ENCODE results near the gene OR6Q1.
"Not testable (repeated sequence)": the region's sequence is repeated elsewhere in the genome, so short reads cannot be mapped to it uniquely, and the experiment has no call there.

OR6Q1 gene, protein sequence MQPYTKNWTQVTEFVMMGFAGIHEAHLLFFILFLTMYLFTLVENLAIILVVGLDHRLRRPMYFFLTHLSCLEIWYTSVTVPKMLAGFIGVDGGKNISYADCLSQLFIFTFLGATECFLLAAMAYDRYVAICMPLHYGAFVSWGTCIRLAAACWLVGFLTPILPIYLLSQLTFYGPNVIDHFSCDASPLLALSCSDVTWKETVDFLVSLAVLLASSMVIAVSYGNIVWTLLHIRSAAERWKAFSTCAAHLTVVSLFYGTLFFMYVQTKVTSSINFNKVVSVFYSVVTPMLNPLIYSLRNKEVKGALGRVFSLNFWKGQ

DNA sequence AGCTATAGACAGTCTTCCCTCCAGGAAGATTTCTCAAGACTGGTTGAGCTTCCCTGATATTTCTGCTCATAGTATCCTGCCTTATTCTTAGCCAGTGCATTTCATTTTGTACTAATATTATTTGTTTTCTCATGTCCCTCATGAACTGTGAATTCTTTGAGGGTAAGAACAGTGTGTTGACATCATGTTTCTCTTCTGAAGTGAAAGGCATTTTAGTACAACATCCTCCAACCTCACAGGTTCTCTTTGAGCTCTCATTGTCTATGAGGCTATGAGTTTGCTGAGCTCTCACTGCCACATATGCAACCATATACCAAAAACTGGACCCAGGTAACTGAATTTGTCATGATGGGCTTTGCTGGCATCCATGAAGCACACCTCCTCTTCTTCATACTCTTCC is at the start of gene OR6Q1:
OR6Q1 (plus strand) TSS at position 301 of the 400 bp plus-strand sequence; CDS start at position 301, 0 bp downstream.
- DNase-seq (ENCODE audit: low read depth in 2 of 2, low spot score in 1 of 2) = no peak

DNA sequence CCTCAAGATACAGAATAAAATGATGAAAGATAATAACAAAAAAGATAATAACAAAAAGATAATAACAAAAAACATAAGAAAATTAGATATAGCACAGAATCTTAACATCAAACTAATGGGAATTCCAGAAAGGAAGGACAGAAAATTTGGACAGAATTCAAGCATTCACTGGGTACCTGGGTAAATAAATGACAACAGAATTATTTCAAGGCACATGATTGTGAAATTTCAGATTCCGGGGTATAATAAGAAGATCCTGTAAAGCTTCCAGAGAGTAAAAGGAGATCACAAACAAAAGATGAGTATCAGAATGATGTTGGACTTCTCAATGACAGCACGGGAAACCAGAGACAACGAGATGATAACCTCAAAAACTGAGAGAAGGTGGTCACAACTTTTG is 49.2 kb upstream of the OR6Q1 start:
- DNase-seq (ENCODE audit: low read depth in 2 of 2, low spot score in 1 of 2) = no peak

DNA sequence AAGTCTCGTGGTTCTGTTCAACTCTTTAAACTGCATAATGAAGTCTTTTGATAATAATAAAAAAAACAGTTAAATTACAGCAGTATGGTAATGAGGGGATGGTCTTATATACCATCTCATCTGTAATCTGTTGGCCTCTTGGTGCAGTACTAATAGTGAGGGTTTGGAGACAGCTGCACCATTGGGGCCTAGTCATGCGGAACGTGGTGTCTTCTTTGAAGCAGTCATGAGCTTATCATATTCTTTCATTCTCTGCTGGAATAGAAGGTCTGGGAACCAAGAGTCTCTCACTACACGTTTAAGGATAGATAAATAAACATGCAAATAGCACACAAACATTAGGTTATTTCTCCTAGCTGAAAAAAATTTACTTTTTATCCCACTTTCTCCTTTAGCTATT is 48.0 kb upstream of the OR6Q1 start:
- DNase-seq (ENCODE audit: low read depth in 2 of 2, low spot score in 1 of 2) = no peak

DNA sequence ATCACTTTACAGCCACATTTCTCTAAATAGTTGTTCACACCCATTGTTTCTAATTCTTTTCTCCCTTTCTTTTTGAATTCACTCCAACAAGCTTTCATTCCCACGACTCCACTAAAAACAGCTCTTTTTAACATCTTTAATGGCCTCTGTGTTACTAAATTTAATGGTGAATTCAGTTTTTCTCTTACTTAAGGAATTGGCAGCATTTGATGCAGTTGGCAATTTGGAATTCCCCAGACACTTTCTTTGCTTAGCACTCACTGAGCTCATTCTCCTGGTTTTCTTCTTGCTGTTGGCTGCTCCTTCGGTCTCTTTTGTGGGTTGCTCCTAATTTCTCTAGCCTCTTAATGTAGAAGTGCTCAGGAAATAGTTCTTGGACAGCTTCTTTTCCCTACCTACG is 47.6 kb upstream of the OR6Q1 start:
- DNase-seq (ENCODE audit: low read depth in 2 of 2, low spot score in 1 of 2) = no peak

DNA sequence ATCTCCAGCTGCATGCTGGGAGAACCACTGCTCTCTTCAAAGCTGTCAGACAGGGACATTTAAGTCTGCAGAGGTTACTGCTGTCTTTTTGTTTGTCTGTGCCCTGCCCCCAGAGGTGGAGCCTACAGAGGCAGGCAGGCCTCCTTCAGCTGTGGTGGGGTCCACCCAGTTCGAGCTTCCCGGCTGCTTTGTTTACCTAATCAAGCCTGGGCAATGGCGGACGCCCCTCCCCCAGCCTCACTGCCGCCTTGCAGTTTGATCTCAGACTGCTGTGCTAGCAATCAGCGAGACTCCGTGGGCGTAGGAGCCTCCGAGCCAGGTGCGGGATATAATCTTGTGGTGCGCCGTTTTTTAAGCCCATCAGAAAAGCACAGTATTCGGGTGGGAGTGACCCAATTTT is 31.2 kb upstream of the OR6Q1 start:
- DNase-seq (ENCODE audit: low read depth in 2 of 2, low spot score in 1 of 2) = not testable (repeated sequence)

DNA sequence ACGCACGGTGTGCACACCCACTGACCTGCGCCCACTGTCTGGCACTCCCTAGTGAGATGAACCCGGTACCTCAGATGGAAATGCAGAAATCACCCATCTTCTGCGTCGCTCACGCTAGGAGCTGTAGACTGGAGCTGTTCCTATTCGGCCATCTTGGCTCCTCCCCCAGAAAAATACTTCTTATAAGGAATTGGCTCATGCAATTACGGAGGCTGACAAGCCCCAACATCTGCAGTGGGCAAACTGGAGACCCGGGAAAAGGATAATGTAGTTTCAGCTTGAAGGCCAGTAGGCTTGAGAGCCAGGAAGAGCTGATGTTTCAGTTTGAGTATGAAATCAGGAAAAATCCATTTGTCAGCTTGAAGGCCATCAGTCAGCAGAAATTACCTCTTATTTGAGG is 30.7 kb upstream of the OR6Q1 start:
- not testable (repeated sequence) for DNase-seq (ENCODE audit: low read depth in 2 of 2, low spot score in 1 of 2)

DNA sequence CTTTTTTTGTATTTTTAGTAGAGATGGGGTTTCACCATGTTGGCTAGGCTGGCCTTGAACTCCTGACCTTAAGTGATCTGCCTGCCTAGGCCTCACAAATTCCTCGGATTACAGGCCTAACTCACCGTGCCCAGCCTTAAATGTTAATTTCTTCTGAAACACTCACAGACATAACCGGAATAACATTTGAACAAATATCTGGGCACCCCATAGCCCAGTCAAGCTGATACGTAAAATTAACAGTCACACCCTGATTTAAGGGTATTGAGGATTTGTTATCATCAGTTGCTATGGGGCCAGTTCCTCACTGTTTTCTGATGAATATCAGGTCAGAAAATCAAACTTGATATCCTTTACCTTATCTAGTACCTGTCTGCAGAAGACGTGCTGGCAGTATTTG is 30.1 kb upstream of the OR6Q1 start:
- no peak for DNase-seq (ENCODE audit: low read depth in 2 of 2, low spot score in 1 of 2)

DNA sequence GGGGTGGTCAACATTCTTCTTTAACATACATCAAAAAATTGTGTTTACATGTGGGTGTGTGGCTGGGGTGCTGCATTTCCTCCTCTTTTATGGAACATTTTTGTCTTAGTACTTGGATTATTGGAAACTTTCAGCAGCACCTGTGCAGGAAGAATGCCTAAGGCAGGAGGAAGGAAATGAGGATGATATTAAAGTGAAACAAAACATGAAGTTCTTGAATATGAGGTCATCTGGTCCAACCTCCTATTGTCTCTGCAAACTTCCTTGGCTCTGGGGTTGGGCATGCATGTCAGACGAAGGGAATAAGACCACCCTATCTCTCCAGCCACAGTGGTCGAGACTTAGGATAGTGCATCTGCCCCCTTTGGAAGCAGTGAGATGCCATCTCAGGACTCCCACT is 27.7 kb upstream of the OR6Q1 start:
- DNase-seq (ENCODE audit: low read depth in 2 of 2, low spot score in 1 of 2) = no peak

DNA sequence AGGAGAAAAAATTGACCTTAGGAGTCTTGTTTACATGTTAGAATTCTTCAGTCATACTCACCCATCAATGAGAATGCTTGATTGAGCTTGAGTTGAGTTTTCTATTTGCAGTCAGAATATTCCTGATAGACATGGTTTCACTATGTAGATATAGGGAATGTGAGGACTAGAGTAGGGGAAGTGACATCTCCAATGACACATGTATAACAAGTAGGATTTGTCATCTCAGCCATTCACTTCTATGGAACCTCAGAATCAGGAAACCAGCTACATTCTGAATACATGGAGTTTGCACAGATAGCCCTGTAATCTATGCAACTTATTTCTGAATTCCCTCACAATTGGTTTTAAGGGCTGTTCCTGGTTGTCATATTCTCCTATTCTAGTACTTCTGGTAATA is 27.2 kb upstream of the OR6Q1 start:
- no peak for DNase-seq (ENCODE audit: low read depth in 2 of 2, low spot score in 1 of 2)

DNA sequence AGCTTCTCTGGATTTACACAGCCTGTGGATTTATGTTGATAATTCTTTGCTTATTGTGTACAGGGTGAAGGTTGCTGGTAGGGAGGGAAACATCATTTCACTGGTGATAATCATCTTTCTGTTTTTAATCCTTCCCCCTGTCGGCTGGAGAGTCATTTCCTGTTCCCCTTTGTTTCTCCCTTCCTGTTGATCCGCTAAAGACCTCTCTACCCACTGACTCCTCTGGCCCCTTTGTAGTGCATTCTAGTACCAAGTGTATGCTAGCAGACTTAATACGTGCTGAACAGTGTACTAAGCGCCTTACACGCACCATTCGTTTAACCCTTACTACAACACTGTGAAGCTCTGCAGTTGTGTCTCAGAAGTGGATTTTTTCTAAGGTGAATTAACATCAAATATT is 26.1 kb upstream of the OR6Q1 start:
- no peak for DNase-seq (ENCODE audit: low read depth in 2 of 2, low spot score in 1 of 2)

DNA sequence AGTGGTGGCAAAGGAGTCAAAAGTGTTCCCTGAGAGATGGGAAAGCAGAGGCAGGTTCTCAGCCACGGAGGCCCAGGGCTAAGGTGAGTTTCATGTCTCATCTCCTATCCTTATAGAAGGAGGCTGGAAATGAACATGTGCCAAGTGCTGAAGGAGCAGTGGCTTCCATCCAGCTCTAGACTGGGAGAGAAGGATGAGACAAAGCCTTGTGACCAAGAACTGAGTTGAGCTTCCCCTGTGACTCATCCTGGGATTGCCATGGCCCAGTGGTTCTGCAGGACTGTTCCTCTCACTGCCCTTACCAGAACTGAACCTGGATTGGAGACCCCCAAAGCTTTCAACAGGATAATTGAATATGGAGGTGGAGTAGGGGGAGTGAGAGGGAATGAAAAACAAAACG is 23.8 kb upstream of the OR6Q1 start:
- DNase-seq (ENCODE audit: low read depth in 2 of 2, low spot score in 1 of 2) = no peak

DNA sequence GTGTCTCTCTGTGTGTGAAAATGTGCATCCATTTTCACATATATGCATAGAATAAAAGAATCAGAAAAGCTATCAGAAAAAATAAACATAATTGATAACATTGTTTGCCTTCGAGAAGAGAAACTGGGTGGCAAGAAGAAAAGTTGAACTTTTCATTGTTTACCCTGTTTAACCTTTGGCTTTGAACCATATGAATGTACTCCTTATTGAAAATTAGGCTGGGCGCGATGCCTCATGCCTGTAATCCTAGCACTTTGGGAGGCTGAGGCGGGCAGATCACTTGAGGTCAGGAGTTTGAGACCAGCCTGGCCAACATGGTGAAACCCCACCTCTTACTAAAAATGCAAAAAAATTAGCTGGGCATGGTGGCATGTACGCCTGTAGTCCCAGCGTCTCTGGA is 19.0 kb upstream of the OR6Q1 start:
- DNase-seq (ENCODE audit: low read depth in 2 of 2, low spot score in 1 of 2) = no peak

DNA sequence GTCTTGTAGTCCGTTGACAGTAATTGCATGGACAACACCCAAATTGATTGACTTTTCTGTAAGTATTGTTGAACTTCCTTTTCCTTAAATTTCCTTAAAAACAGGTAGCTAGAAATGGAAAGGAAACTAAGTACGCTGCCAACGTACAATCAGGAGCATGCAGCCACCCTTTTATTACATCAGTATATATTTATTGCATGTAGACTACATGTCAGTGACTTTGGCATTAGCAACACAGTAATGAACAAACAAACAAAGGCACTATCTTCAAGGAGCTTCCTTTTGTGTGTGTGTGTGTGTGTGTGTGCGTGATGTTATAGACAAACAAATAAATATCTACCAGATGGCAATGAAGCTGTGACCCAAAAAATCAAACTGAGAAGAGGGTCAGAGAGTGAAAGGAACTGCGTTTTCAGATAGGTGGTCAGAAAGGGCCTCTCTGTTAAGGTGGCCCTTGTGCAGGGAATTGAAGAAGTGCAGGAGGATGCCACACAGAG is 7.3 kb upstream of the OR6Q1 start, which contains the start of gene OR9Q1:
OR9Q1 (plus strand) TSS at position 447 of the 497 bp plus-strand sequence. CDS start 155,564 bp downstream, outside the sequence.
- no peak for DNase-seq (ENCODE audit: low read depth in 2 of 2, low spot score in 1 of 2)

DNA sequence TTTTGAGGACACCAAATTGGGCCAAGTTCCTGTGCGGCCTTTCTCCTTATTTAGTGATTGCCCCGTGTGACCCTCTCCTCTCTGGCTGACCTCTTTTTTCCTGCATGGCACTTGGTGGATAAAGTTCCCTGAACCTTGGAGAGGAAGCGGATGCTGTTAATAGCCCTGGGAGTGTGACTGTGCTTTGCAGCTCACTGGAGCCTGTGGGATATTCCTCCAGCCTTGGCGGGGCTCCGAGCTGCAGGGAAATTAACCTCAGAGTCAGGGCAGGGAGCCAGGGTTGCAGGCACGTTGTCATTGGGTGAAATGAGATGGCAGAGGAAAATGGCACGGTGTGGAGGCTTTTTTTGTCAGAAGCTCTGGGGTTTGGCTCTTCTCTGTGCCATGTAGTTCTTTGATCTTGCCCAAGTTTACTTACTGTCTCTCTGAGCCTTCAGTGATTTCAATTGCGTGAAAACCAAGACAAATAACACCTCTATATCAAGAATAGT is 6.1 kb upstream of the OR6Q1 start:
- no peak for DNase-seq (ENCODE audit: low read depth in 2 of 2, low spot score in 1 of 2)

DNA sequence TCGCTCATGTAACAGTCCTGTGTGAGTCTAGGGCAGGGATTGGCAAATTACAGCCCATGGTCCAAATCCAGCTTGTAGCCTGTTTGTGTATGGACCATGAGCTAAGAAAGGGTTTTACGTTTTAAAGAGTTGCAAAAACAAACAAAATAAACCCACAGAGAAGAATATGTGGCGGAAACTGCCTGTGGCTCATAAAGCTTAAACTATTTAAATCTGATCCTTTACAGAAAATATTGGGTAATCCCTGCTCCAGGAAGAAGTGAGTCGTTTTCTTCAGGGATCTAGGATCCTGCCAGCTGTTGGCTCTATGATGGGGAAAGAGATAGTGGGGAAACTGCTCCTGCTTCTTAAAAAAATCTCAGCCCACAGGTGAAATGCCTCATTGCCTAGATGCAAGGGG is 3.4 kb upstream of the OR6Q1 start:
- no peak for DNase-seq (ENCODE audit: low read depth in 2 of 2, low spot score in 1 of 2)

DNA sequence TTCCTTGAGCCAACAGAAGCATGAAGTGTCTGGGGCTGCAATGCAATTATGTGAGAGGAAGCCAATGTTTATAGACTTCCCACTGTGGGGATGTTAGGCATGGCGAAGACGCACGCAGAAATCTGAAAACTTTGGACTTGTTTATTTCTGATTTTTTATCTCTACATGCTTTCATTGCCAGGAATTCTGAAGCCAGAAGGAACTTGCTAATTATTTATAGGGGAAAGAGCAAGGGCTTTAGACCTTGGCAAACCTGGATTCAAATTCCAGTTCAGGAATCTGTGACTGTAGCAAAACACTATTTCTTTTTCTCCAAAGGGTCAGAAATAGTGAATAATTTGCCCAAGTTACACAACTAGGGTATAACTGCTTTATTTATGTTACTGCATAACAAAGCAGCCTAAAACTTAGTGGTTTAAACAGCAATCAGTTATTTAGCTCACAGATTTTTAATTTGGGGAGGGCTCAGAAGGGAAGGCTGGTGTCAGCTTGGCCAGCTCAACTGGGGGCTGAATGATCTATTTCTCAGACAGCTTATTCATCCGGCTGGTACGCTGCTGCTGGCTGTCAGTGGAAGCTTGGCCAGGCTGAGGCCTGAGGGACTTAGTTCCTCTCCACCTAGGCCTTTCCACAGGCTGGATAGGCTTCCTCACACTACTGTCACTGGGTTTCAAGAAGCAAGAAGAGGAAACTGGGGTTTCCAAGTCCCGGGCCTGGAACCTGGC is 1.9 kb upstream of the OR6Q1 start:
- DNase-seq (ENCODE audit: low read depth in 2 of 2, low spot score in 1 of 2) = no peak

DNA sequence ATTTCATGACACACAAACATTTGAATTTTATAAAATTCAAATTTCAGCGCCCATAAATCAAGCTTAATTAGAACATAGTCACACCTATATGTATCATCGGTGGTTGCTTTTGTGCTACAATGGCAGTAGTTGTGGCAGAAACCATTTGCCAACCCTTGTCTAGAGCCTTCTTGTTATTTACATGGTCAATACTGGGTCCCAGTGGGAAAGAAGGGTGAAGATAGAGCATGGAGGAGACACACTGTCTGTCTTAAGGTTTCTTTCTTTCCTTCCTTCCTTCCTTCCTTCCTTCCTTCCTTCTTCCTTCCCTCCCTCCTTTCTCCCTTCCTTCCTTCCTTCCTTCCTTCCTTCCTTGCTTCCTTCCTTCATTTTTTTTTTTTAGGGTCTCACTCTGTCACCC is 3.7 kb downstream of the OR6Q1 start:
- no peak for DNase-seq (ENCODE audit: low read depth in 2 of 2, low spot score in 1 of 2)

DNA sequence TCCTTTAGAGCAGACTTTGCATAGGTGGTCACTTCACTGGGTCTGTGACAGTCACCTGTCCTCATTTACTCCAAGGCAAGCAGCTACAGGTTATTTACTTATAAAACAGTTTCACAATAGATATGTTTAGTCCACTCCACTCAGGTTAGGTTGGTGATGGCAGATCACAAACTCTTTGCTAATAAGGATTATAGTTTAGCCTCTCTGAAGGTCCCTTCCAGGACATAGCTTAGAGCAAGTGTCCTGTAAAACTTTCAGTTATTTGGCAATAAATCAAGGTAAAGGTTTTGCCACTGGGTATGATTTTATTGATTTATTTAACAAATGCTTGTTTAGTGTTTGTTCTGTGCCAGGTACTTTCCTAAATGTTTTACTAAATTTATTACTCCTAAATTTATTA is 8.8 kb downstream of the OR6Q1 start:
- no peak for DNase-seq (ENCODE audit: low read depth in 2 of 2, low spot score in 1 of 2)

DNA sequence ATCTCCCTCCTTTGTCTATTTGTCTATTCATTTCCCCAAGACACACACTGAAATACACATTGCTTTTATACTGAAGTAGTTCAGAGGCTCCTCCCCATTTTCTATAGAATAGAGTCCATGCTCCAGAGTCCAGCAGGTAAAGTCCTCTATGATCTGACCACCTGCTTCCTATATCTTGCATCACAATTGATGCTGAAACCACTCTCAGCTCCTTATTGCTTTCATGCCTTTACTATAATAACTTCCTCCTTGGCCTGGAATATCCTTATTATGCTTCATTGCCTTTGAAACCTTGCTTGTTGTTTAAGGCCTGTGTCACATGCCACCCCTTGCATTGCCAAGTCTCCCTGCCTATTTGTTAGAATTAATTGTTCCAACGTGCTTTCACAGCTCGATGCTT is 12.6 kb downstream of the OR6Q1 start:
- DNase-seq (ENCODE audit: low read depth in 2 of 2, low spot score in 1 of 2) = no peak

DNA sequence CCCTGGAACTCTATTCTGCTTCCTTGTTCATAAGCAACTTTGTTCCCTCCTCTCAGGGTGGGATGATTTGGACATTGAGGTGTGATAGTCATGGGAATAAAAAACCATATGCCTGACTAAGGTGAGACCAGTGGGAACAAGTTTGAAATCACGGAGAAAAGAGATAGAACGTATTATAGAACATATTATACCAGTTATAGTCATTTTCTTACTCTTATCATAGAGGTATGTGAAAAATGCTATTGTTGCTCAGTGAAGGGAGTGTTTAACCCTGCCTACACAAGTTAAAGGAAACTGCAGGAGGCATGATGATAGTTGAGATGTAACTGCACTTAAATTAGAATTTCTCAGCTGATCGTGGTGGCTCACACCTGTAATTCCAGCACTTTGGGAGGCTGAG is 15.5 kb downstream of the OR6Q1 start:
- no peak for DNase-seq (ENCODE audit: low read depth in 2 of 2, low spot score in 1 of 2)

DNA sequence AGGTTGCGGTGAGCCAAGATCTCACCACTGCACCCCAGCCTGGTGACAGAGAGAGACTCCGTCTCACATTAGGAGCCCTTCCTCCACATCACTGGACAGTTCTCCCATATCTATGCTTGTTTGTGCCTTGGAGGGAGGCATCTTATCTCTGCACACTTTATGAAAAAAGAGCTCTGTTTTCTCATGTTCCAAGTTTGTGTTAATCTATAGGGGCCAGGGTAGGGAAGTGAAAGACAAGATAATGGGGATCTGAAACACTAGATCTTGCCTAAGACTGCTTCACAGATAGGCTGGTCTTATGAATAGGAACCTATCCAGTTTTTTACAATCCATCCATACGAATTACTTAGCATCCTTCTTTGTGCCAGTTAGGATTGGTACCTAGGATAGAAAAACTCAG is 17.1 kb downstream of the OR6Q1 start:
- no peak for DNase-seq (ENCODE audit: low read depth in 2 of 2, low spot score in 1 of 2)

DNA sequence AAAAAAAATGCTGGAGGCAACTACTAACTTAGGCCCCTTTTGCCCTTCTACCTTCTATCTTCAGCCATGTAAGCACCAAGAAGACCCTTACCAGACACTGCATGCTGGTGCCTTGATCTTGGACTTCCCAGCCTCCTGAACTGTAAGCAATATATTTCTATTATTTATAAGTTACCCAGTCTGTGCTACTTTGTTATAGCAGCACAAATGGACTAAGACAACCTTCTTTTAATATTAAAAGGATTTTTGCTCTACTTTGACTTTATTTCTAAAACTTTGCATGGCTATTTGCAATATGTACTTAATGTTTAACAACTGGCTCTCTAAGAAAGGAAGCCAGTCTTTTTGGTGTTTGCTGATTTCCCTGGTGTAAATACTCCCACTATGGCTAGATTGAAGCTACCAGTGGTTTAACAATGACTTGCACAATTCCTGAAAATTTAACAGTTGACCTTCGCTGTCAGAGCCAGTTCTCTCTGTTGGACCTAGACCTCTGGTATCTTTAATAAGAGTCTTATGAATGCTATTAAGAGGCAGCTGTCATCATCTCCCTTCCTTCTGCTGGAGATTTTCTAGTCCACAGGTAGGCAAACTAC is 25.2 kb downstream of the OR6Q1 start:
- DNase-seq (ENCODE audit: low read depth in 2 of 2, low spot score in 1 of 2) = no peak
